Chondrocyte (in vitro differentiated cells): ENCODE data around the gene ABCA1. TPM values are rescaled to one million over a fixed set of nuclear protein-coding genes. Genes with fewer than 3 reads are reported as not detected.

ENCODE experiments used
- DNase-seq: peaks from one replicate; pipeline ENCODE4 v3.0.0; 2021; ENCODE audit warnings: mixed read lengths, low spot score
- H3K27ac Mint-ChIP-seq: one replicate; pipeline ENCODE4 v1.8.0; 2021; ENCODE audit warnings: mild to moderate bottlenecking, moderate library complexity, mixed read lengths; ENCODE audit not compliant: unreplicated experiment
- H3K27me3 Mint-ChIP-seq: 2 replicates; pipeline ENCODE4 v1.8.0; 2021; ENCODE audit warnings: low read depth, mixed read lengths
- H3K36me3 Mint-ChIP-seq: 2 replicates; pipeline ENCODE4 v1.8.0; 2021; ENCODE audit warnings: low read depth, mixed read lengths
- H3K4me1 Mint-ChIP-seq: 2 replicates; pipeline ENCODE4 v1.8.0; 2021; ENCODE audit warnings: low read depth, mild to moderate bottlenecking, mixed read lengths
- H3K4me3 Mint-ChIP-seq: one replicate; pipeline ENCODE4 v1.8.0; 2021; ENCODE audit warnings: mild to moderate bottlenecking, moderate library complexity, mixed read lengths; ENCODE audit not compliant: unreplicated experiment
- H3K9me3 Mint-ChIP-seq: 2 replicates; pipeline ENCODE4 v1.8.0; 2021; ENCODE audit warnings: low read depth, mixed read lengths
- CTCF ChIP-seq: fragments of 200-600 bp; sonication (generic); IDR thresholded peaks from 2 replicates; pipeline ENCODE4 v1.5.0; 2021; ENCODE audit warnings: antibody characterized with exemption, mild to moderate bottlenecking, moderate library complexity
- total RNA-seq: library from RNA; stranded (reverse); gene quantifications from 3 replicates; pipeline ENCODE4 v1.2.1, GENCODE V29; 2021

The ABCA1 gene
- total RNA-seq, 1 donor from 2014 or later: 22.4 TPM

- Mint-ChIP-seq H3K4me3 (no peak overlapping the region), H3K9me3 (no peaks in the 10 kb centered on the region), H3K27ac (no peak overlapping the region), H3K4me1 (peaks cover 18% of the 10 kb centered on the region), H3K27me3 (no peaks in the 10 kb centered on the region), H3K36me3 (peaks cover 2% of the 10 kb centered on the region)
- DNase-seq: no peak
- no peak for TF ChIP-seq CTCF
Observed at GRCh38 chr9:104895572-104895971, 32.4 kb downstream of the ABCA1 start.

GRCh38 chr9:104892701-104893100 lies 35.3 kb downstream of the ABCA1 start:
- DNase-seq: no peak
- Mint-ChIP-seq H3K27me3 (no peaks in the 10 kb centered on the region), H3K4me1 (peaks cover 21% of the 10 kb centered on the region), H3K4me3 (no peak overlapping the region), H3K27ac (no peak overlapping the region), H3K9me3 (no peaks in the 10 kb centered on the region), H3K36me3 (peaks cover 3% of the 10 kb centered on the region)
- TF ChIP-seq CTCF: no peak

GRCh38 chr9:104890433-104890770 lies 37.6 kb downstream of the ABCA1 start:
- peaks cover 11% of the 10 kb centered on the region for H3K4me1 Mint-ChIP-seq
- H3K36me3 Mint-ChIP-seq: peaks cover 6% of the 10 kb centered on the region
- H3K27ac Mint-ChIP-seq: no peak overlapping the region
- no peak for TF ChIP-seq CTCF
- H3K4me3 Mint-ChIP-seq: no peak overlapping the region
- H3K9me3 Mint-ChIP-seq: no peaks in the 10 kb centered on the region
- no peaks in the 10 kb centered on the region for H3K27me3 Mint-ChIP-seq
- no peak for DNase-seq

- DNase-seq: no peak
- H3K27me3 Mint-ChIP-seq: no peaks in the 10 kb centered on the region
- H3K9me3 Mint-ChIP-seq: no peaks in the 10 kb centered on the region
- H3K36me3 Mint-ChIP-seq: peaks cover 10% of the 10 kb centered on the region
- H3K27ac Mint-ChIP-seq: no peak overlapping the region
- H3K4me1 Mint-ChIP-seq: peaks cover 24% of the 10 kb centered on the region
- H3K4me3 Mint-ChIP-seq: no peak overlapping the region
- no peak for TF ChIP-seq CTCF
Observed at GRCh38 chr9:104885818-104886709, 41.9 kb downstream of the ABCA1 start.

GRCh38 chr9:104883169-104883568 lies 44.8 kb downstream of the ABCA1 start:
- Mint-ChIP-seq H3K4me3 (no peak overlapping the region), H3K4me1 (peaks cover 45% of the 10 kb centered on the region), H3K27me3 (no peaks in the 10 kb centered on the region), H3K9me3 (no peaks in the 10 kb centered on the region), H3K36me3 (peaks cover 10% of the 10 kb centered on the region), H3K27ac (no peak overlapping the region)
- no peak for DNase-seq
- TF ChIP-seq CTCF: no peak
